Hematopoietic multipotent progenitor cell treated with erythropoietin and hydrocortisone succinate and interleukin-3 and kit ligand, for 17 days (in vitro differentiated cells): Measurements from ENCODE around the gene TNFSF11.
"Not testable (repeated sequence)": the region's sequence is repeated elsewhere in the genome, so short reads cannot be mapped to it uniquely, and the experiment has no call there.

Experiments
- DNase-seq: peaks from one replicate; pipeline ENCODE4 v3.0.0-alpha.2; 2015; ENCODE audit warnings: low spot score

The TNFSF11 gene

GRCh38 chr13:42574011-42574410 lies at the start of gene TNFSF11:
TSS of gene TNFSF11 (plus strand) at chr13:42574152. CDS start at chr13:42574304, 152 bp downstream.
- DNase-seq: no peak

- DNase-seq: no peak
Observed at GRCh38 chr13:42524487-42525034, 49.4 kb upstream of the TNFSF11 start.

- no peak for DNase-seq
Observed at GRCh38 chr13:42525035-42525504, 48.9 kb upstream of the TNFSF11 start.

GRCh38 chr13:42526276-42526675 lies 47.7 kb upstream of the TNFSF11 start:
- no peak for DNase-seq

- no peak for DNase-seq
Observed at GRCh38 chr13:42526804-42527203, 47.1 kb upstream of the TNFSF11 start.

- no peak for DNase-seq
Observed at GRCh38 chr13:42532561-42533335, 41.2 kb upstream of the TNFSF11 start.

- DNase-seq: no peak
Observed at GRCh38 chr13:42533336-42533591, 40.7 kb upstream of the TNFSF11 start.

GRCh38 chr13:42534785-42535184 lies 39.2 kb upstream of the TNFSF11 start:
- DNase-seq: no peak

GRCh38 chr13:42538996-42539395 lies 35.0 kb upstream of the TNFSF11 start:
- no peak for DNase-seq

GRCh38 chr13:42539670-42540069 lies 34.3 kb upstream of the TNFSF11 start:
- DNase-seq: no peak

GRCh38 chr13:42543215-42543797 lies 30.6 kb upstream of the TNFSF11 start:
- DNase-seq: no peak

- DNase-seq: no peak
Observed at GRCh38 chr13:42544246-42544926, 29.6 kb upstream of the TNFSF11 start.

- DNase-seq: no peak
Observed at GRCh38 chr13:42545842-42546241, 28.1 kb upstream of the TNFSF11 start.

- no peak for DNase-seq
Observed at GRCh38 chr13:42547612-42548011, 26.3 kb upstream of the TNFSF11 start.

- DNase-seq: no peak
Observed at GRCh38 chr13:42548731-42549551, 25.0 kb upstream of the TNFSF11 start.

- DNase-seq: no peak
Observed at GRCh38 chr13:42549552-42549936, 24.4 kb upstream of the TNFSF11 start.

- no peak for DNase-seq
Observed at GRCh38 chr13:42551611-42552010, 22.3 kb upstream of the TNFSF11 start.

GRCh38 chr13:42553098-42554046 lies 20.6 kb upstream of the TNFSF11 start:
- DNase-seq: no peak

GRCh38 chr13:42559057-42559456 lies 14.9 kb upstream of the TNFSF11 start:
- DNase-seq: no peak

GRCh38 chr13:42559573-42560218 lies 14.3 kb upstream of the TNFSF11 start:
- DNase-seq: not testable (repeated sequence)
